ENCODE results near the gene MRGPRD.

- TF ChIP-seq CTCF (IDR thresholded peaks at IDR 0.05) (no peak), POLR2A (IDR thresholded peaks at IDR 0.05) (no peak)
Measured at GRCh38 chr11:69014898-69015549, 34.2 kb upstream of the MRGPRD start.
